Naive thymus-derived CD8-positive, alpha-beta T cell (primary cell): ENCODE results near the gene CCM2L. TPM values are rescaled to one million over a fixed set of nuclear protein-coding genes. Genes with fewer than 3 reads are reported as not detected.
"Not testable (repeated sequence)": the region's sequence is repeated elsewhere in the genome, so short reads cannot be mapped to it uniquely, and the experiment has no call there.

Experiments
- ATAC-seq, 2 donors: fragments of 150-1000 bp; cut with Tn5 transposase in 1 of 2; sonication (Bioruptor Pico), chemical (Tn5 transposase) in 1 of 2; 1 replicate in 1 of 2; 2 replicates in 1 of 2; pipeline ENCODE4 v1.10.0; 2021; ENCODE audit warnings: mild to moderate bottlenecking in 2 of 2, moderate library complexity in 2 of 2
- POLR2A ChIA-PET: fragments of 350-600 bp; sonication (Branson Sonifier 250); formaldehyde crosslinking; loops from one replicate; lab custom pipeline; 2021; ENCODE audit warnings: antibody characterized with exemption; lab: Charles Lee
- DNase-seq, 10 donors: peaks; one replicate each; pipeline versions ENCODE4 v3.0.0 to v3.0.0-alpha.2; 2020 to 2022
- H3K27ac Mint-ChIP-seq, 10 donors: one replicate each; pipeline ENCODE4 v1.8.0; 2020 to 2022; ENCODE audit warnings: mild to moderate bottlenecking in 10 of 10, mixed read lengths in 10 of 10, moderate library complexity in 4 of 10, inconsistent platforms in 1 of 10
- H3K27me3 Mint-ChIP-seq, 5 donors: one replicate each; pipeline ENCODE4 v1.8.0; 2021 to 2022; ENCODE audit warnings: mixed read lengths in 5 of 5
- H3K36me3 Mint-ChIP-seq, 3 donors: one replicate each; pipeline ENCODE4 v1.8.0; 2020 to 2022; ENCODE audit warnings: mixed read lengths in 3 of 3, mild to moderate bottlenecking in 2 of 3, inconsistent platforms in 1 of 3
- H3K4me1 Mint-ChIP-seq, 4 donors: one replicate each; pipeline ENCODE4 v1.8.0; 2021 to 2022; ENCODE audit warnings: mixed read lengths in 4 of 4
- H3K4me3 Mint-ChIP-seq, 10 donors: one replicate each; pipeline ENCODE4 v1.8.0; 2020 to 2022; ENCODE audit warnings: mild to moderate bottlenecking in 10 of 10, mixed read lengths in 10 of 10, moderate library complexity in 6 of 10, inconsistent platforms in 1 of 10
- H3K9me3 Mint-ChIP-seq, 9 donors: one replicate each; pipeline ENCODE4 v1.8.0; 2020 to 2022; ENCODE audit warnings: mixed read lengths in 9 of 9, mild to moderate bottlenecking in 3 of 9, inconsistent platforms in 1 of 9, moderate library complexity in 1 of 9
- polyA plus RNA-seq, 3 donors: library from polyadenylated mRNA; unstranded; fragments of 300-500 nt; fragmentation: Illumina TruSeq; gene quantifications; one replicate each; pipeline ENCODE4 v1.2.3, GENCODE V29; 2021
- total RNA-seq, 8 experiments: library from RNA in 2 of 8; stranded (reverse) in 2 of 8; gene quantifications; one replicate each; pipeline ENCODE4 v1.2.3 and lab custom pipeline; 2021 to 2026

The CCM2L gene
- total and polyA plus RNA-seq, 5 experiments from 2014 or later: not detected

DNA sequence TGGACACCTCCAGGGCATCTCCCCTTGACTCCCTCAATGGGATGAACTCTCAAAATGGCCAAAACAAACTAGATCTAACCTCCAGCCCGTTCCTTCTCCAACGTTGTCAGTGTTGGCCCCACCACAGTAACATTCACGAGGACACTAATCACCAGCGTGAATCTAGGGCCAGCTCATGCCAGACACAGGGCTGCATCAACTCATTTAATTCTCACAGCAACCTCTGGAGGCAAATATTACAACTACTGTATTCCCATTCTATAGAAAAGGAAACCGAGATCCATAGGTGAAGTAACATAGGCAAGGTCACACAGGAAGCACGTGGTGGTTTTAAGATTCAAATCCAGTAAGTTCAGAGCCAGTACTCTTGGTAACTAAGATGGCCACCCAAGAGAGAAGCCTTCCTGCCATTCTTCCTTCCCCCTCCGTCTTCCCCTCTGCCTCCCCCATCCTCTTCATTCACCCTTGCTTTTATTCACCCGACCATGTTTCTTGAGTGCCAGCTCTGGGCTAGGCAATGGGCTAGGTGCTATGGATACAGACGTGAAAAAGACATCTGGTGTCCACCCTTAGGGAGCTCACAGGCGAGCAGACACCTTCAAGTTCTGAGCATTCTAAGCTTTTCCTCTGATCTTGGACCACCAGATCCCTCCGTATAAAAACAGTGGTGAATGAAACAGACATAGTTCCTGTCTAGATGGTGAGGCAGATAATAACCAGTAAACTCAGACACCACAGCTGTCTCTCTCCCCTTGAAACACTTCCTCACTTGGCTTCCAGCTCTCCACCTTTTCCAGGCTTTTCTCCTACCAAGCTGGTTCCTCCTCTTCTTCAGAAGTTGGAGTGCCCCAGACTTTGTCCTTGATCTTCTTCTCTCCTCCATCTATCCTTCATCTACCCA is 9.6 kb downstream of the CCM2L start:
- peak in 1 of 10 donors; percentile 10 for DNase-seq
- peak overlapping the region in 3 of 10 donors; percentile 4 to 57 (median 27) for H3K27ac Mint-ChIP-seq
- H3K4me3 Mint-ChIP-seq: peak overlapping the region; percentile 74 to 96 (median 86)
- POLR2A ChIA-PET: no interaction called here
- H3K36me3 Mint-ChIP-seq: peaks cover 0 to 3% (median 0%) of the 10 kb centered on the region in 3 donors
- peaks cover 0 to 2% (median 0%) of the 10 kb centered on the region in 9 donors for H3K9me3 Mint-ChIP-seq
- peaks cover 13 to 27% (median 22%) of the 10 kb centered on the region in 4 donors for H3K4me1 Mint-ChIP-seq
- H3K27me3 Mint-ChIP-seq: peaks cover 42 to 95% (median 71%) of the 10 kb centered on the region in 5 donors
- peak in 1 of 2 donors; percentile 18 for ATAC-seq

DNA sequence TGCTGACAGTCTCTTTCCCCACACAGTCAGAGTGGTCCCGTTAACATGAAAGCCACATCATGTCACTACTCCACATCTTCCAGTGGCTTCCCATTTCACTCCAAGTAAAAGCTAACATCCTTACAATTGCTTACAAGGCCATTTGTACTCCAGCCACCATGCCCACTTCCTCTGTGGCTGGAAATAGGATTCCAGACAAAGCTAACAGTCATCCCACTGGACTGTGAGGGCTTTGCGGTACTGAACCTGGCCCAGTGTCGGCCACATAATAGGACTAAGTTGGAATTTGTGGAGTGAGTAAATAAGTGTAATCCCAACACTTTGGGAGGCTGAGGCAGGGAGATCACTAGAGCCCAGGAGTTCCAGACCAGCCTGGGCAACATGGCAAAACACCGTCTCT is 10.9 kb downstream of the CCM2L start:
- Mint-ChIP-seq H3K9me3 (peaks cover 0 to 2% (median 0%) of the 10 kb centered on the region in 9 donors), H3K36me3 (peaks cover 0 to 3% (median 0%) of the 10 kb centered on the region in 3 donors), H3K27ac (no peak overlapping the region), H3K4me3 (peak overlapping the region in 3 of 10 donors; percentile 1 to 34 (median 3)), H3K27me3 (peaks cover 37 to 95% (median 65%) of the 10 kb centered on the region in 5 donors), H3K4me1 (peaks cover 13 to 27% (median 22%) of the 10 kb centered on the region in 4 donors)
- POLR2A ChIA-PET: no interaction called here
- DNase-seq (no peak), ATAC-seq (no peak)

DNA sequence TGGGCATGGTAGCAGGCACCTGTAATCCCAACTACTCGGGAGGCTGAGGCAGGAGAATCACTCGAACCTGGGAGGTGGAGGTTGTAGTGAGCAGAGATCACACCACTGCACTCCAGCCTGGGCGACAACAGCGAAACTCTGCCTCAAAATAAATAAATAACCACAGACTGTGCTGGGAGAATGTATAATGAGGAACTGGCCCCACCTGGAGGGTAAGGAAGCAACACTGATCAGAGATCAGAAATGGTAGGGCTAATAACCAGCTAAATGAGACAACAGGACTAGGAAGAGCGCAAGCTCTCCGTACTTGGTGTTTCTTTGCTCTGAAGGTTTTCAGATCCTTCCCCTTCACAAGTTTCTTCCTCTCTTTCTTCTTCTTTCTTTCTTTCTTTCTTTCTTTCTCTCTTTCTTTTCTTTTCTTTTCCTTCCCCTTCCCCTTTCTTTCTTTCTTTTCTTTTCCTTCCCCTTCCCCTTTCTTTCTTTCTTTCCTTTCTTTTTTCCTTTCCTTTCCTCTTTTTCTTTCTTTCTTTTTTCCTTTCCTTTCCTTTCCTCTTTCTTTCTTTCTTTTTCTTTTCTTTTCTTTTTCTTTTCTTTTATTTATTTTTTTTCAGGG is 14.6 kb downstream of the CCM2L start:
- Mint-ChIP-seq H3K4me1 (peaks cover 6 to 8% (median 7%) of the 10 kb centered on the region in 4 donors), H3K9me3 (peaks cover 0 to 1% (median 0%) of the 10 kb centered on the region in 9 donors), H3K36me3 (no peaks in the 10 kb centered on the region), H3K27ac (peak overlapping the region in 1 of 10 donors; percentile 69), H3K4me3 (no peak overlapping the region), H3K27me3 (peaks cover 23 to 87% (median 52%) of the 10 kb centered on the region in 5 donors)
- ATAC-seq (no peak), DNase-seq (no peak)
- POLR2A ChIA-PET: no interaction called here

DNA sequence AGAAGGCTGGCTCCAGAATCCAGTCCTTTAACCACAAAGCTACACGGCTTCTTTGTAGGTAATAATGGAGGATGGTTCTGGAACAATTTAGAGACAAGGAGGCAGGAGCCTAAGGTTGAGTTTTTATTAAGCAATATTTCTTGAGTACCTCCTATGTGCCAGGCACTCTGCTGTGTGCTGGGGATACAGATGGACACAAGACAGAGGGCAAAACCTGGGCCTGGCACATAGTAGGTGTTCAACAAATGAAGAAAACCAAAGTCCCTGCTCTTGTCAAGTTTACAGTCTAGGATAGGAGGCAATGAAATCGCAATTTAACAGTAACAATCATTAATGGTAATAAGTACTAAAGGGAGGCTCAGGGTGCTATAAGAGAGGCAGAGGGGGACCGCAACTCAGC is 17.4 kb downstream of the CCM2L start:
- Mint-ChIP-seq H3K27ac (no peak overlapping the region), H3K36me3 (no peaks in the 10 kb centered on the region), H3K4me1 (no peaks in the 10 kb centered on the region), H3K27me3 (peaks cover 9 to 76% (median 35%) of the 10 kb centered on the region in 5 donors), H3K4me3 (no peak overlapping the region), H3K9me3 (peaks cover 0 to under 1% (median 0%) of the 10 kb centered on the region in 9 donors)
- DNase-seq (no peak), ATAC-seq (no peak)
- POLR2A ChIA-PET: no interaction called here

DNA sequence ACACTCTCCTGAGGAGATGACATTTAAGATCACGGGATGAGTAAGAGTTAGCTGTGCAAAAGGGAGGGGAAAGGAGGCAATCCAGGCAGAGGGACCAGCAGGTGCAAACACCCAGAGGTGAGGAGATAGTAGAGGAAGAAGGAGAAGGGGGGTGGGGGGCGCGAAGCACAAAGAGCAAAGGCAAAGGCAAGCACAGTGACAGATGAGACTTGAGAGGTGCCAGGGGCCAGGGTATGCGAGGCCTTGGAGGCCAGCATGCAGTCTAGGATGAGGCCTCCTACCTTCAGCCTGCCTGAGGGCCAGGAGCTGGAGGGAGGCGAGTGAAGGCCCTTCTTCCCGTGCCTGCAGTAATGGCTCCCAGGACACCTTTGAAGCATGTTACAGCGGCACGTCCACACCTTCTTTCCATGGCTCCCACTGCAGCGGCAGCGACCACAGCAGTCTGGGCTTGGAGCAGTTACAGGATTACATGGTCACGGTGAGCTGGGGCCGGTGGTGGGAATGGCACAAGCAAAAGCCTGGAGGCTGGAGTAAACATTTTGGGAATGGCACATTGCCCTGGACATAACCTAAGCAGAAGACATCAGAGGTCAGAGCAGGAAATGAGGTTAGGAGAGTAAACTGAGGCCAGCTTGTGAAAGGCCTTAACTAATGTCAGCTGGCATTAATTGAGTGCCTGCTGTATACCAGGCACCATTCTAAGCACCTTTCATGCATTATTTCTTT is 18.6 kb downstream of the CCM2L start:
- POLR2A ChIA-PET: no interaction called here
- H3K36me3 Mint-ChIP-seq: peaks cover 0 to 3% (median 0%) of the 10 kb centered on the region in 3 donors
- DNase-seq (no peak), ATAC-seq (no peak)
- no peaks in the 10 kb centered on the region for H3K4me1 Mint-ChIP-seq
- H3K27me3 Mint-ChIP-seq: peaks cover 4 to 76% (median 25%) of the 10 kb centered on the region in 5 donors
- H3K27ac Mint-ChIP-seq: no peak overlapping the region
- no peak overlapping the region for H3K4me3 Mint-ChIP-seq
- H3K9me3 Mint-ChIP-seq: no peaks in the 10 kb centered on the region

DNA sequence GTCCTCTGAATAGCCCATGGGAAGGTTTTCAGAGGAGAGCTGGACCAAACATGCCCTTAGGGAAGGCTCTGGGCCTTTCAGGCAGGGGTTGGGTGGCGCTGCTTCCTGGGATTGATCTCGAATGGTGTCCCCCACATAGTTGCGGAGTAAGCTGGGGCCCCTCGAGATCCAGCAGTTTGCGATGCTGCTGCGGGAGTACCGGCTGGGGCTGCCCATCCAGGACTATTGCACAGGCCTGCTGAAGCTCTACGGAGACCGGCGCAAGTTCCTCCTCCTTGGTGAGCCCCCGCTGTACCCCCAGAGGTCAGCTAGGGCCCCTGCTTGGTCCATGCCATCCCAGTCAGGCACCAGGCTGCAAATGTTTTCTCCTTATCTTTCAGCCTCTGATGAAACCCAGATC is 19.3 kb downstream of the CCM2L start:
- DNase-seq (no peak), ATAC-seq (no peak)
- H3K4me1 Mint-ChIP-seq: no peaks in the 10 kb centered on the region
- peaks cover 4 to 72% (median 24%) of the 10 kb centered on the region in 5 donors for H3K27me3 Mint-ChIP-seq
- H3K36me3 Mint-ChIP-seq: peaks cover 0 to 3% (median 0%) of the 10 kb centered on the region in 3 donors
- H3K9me3 Mint-ChIP-seq: no peaks in the 10 kb centered on the region
- H3K4me3 Mint-ChIP-seq: no peak overlapping the region
- H3K27ac Mint-ChIP-seq: no peak overlapping the region
- POLR2A ChIA-PET: no interaction called here

DNA sequence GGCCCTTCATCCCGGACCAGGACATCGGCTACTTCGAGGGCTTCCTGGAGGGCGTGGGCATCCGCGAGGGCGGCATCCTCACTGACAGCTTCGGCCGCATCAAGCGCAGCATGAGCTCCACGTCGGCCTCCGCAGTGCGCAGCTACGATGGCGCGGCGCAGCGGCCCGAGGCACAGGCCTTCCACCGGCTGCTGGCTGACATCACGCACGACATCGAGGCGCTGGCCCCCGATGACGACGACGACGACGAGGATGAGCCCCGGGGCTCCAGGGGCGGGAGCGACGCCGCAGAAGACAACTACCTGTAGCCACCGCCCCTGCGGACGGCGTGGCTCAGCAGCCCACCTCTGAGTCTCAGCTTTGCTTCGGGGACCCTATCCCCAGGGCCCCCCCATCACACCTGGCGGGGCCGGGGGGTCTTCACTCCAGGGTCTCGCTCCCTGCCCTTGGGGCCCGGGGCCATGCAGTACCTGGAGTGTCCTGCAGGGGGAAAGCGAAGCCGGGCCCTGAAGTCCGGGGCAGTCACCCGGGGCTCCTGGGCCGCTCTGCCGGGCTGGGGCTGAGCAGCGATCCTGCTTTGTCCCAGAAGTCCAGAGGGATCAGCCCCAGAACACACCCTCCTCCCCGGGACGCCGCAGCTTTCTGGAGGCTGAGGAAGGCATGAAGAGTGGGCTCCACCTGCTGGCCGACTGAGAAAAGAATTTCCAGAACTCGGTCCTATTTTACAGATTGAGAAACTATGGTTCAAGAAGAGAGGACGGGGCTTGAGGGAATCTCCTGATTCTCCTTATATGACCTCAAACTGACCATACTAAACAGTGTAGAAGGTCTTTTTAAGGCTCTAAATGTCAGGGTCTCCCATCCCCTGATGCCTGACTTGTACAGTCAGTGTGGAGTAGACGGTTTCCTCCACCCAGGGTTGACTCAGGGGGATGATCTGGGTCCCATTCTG is 21.0 kb downstream of the CCM2L start:
- Mint-ChIP-seq H3K9me3 (no peaks in the 10 kb centered on the region), H3K36me3 (peaks cover 0 to 3% (median 0%) of the 10 kb centered on the region in 3 donors), H3K4me1 (peaks cover 0 to 8% (median 0%) of the 10 kb centered on the region in 4 donors), H3K4me3 (peak overlapping the region in 8 of 10 donors; percentile 2 to 62 (median 42)), H3K27me3 (peaks cover 12 to 75% (median 31%) of the 10 kb centered on the region in 5 donors), H3K27ac (peak overlapping the region in 2 of 10 donors; percentile 47 to 65)
- ATAC-seq: peak; percentile 69 to 77
- peak; percentile 15 to 74 (median 54) for DNase-seq
- POLR2A ChIA-PET: no interaction called here

DNA sequence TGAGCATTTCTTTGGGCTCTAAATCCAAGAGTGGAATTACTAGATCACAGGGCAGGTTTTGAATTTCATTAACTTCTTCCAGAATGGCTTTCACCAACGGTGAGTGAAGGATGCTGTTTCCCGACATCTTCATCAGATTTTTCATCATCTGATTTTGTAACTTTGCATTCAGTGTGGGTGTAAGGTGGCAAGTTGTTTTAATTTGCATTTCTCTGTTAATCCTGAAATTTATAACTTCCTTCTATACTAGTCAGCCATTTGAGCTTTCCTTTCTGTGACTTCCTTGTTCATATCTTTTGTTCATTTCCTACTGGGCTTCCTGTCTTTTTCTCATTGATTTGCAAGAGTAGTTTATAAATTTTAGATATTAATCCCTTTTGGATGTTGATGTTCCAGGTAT is 23.1 kb downstream of the CCM2L start:
- POLR2A ChIA-PET: no interaction called here
- ATAC-seq: no peak
- H3K27me3 Mint-ChIP-seq: peaks cover 13 to 82% (median 40%) of the 10 kb centered on the region in 5 donors
- peaks cover 0 to 11% (median 0%) of the 10 kb centered on the region in 4 donors for H3K4me1 Mint-ChIP-seq
- peaks cover 0 to 3% (median 0%) of the 10 kb centered on the region in 3 donors for H3K36me3 Mint-ChIP-seq
- H3K4me3 Mint-ChIP-seq: no peak overlapping the region
- H3K27ac Mint-ChIP-seq: no peak overlapping the region
- peaks cover 0 to 2% (median 0%) of the 10 kb centered on the region in 9 donors for H3K9me3 Mint-ChIP-seq
- DNase-seq: no peak

DNA sequence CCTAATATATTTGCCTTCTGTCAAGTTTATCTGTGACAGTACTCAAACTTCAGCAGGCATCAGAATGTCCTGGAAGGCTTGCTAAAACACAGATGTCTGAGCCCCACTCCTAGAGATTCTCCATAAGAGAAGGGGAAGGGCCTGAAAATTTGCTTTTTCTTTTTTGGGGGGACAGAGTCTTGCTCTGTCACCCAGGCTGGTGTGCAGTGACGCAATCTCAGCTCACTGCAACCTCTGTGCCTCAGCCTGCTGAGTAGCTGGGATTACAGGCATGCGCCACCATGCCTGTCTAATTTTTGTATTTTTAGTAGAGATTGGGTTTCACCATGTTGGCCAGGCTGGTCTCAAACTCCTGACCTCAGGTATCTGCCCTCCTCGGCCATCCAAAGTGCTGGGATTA is 23.5 kb downstream of the CCM2L start:
- H3K4me3 Mint-ChIP-seq, DNase-seq, H3K36me3 Mint-ChIP-seq, POLR2A ChIA-PET, H3K9me3 Mint-ChIP-seq, ATAC-seq, H3K27ac Mint-ChIP-seq: not testable (repeated sequence)
- peaks cover 0 to 11% (median 0%) of the 10 kb centered on the region in 4 donors for H3K4me1 Mint-ChIP-seq
- H3K27me3 Mint-ChIP-seq: peaks cover 13 to 79% (median 40%) of the 10 kb centered on the region in 5 donors

DNA sequence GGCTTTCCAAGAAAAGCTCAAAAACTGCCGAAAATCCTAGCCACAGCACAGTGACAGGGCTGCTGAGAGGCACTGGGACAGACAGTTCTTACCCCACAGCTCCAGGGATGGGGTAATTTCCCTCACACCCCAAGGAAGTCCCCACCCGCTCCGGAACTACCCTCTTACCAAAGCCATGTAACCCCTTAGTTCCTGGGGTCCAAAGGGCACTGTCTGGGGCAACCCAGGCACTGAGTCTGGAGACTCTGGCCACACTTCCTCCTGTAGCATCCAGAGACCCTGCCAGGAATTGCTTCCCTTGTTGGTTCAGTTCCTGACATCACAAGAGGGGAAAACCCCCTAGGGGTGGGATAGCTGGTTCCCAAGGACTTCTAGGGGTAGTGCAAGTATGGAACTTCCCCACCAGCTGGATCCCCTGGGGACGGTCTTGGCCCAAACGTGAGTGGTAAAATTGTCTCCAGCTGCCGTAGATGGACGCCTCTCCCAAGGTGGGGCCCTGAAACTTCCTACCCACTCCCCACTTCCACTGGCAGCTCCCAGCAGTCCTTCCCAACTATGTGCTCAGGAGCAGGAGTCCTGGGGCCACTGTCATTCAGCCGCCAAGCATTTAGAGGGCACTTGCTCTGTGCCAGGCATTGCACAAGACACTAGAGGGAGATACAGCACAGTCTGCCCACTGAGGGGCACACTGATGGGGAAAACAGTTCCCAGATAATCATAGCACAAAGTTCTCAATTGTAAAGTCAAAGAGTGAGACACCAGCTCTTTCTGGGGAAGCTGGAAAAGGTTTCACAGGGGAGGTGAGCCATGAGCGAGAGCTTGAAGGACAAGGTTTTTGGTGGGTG is 24.6 kb downstream of the CCM2L start:
- ATAC-seq: no peak
- Mint-ChIP-seq H3K4me1 (peaks cover 0 to 17% (median 0%) of the 10 kb centered on the region in 4 donors), H3K27ac (peak overlapping the region in 1 of 10 donors; percentile 25), H3K9me3 (peaks cover 0 to 2% (median 0%) of the 10 kb centered on the region in 9 donors), H3K27me3 (peaks cover 14 to 75% (median 36%) of the 10 kb centered on the region in 5 donors), H3K36me3 (peaks cover 0 to 3% (median 0%) of the 10 kb centered on the region in 3 donors), H3K4me3 (no peak overlapping the region)
- DNase-seq: no peak
- POLR2A ChIA-PET: no interaction called here

DNA sequence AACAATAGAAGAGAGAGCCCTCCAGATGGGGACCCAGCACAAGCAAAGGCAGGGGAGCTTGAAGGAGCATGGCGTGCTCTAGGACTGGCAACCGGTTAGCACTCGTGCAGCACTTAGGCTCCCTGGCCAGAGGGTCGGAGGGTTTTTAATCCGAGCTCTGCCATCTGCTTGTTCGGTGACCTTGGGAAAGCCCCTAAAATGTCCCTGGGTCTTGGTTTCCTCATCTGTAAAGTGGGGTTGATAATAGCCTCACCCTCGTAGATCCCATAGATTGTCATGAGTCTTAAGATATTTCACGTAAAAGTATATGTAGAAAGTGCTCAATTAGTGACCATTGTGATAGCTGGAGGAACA is 25.2 kb downstream of the CCM2L start:
- no peak for ATAC-seq
- H3K4me3 Mint-ChIP-seq: no peak overlapping the region
- DNase-seq: no peak
- peaks cover 0 to 2% (median 0%) of the 10 kb centered on the region in 9 donors for H3K9me3 Mint-ChIP-seq
- H3K4me1 Mint-ChIP-seq: peaks cover 0 to 22% (median 0%) of the 10 kb centered on the region in 4 donors
- peaks cover 14 to 74% (median 32%) of the 10 kb centered on the region in 5 donors for H3K27me3 Mint-ChIP-seq
- POLR2A ChIA-PET: no interaction called here
- H3K36me3 Mint-ChIP-seq: peaks cover 0 to 3% (median 0%) of the 10 kb centered on the region in 3 donors
- peak overlapping the region in 1 of 10 donors; percentile 25 for H3K27ac Mint-ChIP-seq
